Gastrocnemius medialis (tissue), 4 donors: ENCODE data around the gene TRIO. TPM values are rescaled to one million over a fixed set of nuclear protein-coding genes. Genes with fewer than 3 reads are reported as not detected.

Source experiments
- ATAC-seq, 2 donors: fragments of 150-250 bp; one replicate each; pipeline ENCODE4 v1.9.1; 2016
- DNase-seq, 2 donors: peaks; one replicate each; pipeline ENCODE4 v3.0.0-alpha.2; 2019
- H3K27ac ChIP-seq, 4 donors: fragments of 200-600 bp; sonication (generic); 1 replicate in 1 of 4; 2 replicates in 3 of 4; pipeline ENCODE4 v1.5.1; 2016 to 2018; ENCODE audit warnings: mild to moderate bottlenecking in 2 of 4, moderate library complexity in 1 of 4
- H3K27me3 ChIP-seq, 3 donors: fragments of 200-600 bp; sonication (generic) in 2 of 3; 1 replicate in 1 of 3; 2 replicates in 2 of 3; pipeline versions ENCODE4 v1.5.1 to v1.6.0; 2016 to 2019; ENCODE audit warnings: mild to moderate bottlenecking in 1 of 3, moderate library complexity in 1 of 3
- H3K36me3 ChIP-seq, 2 donors: fragments of 200-600 bp; sonication (generic) in 1 of 2; one replicate each; pipeline ENCODE4 v1.5.1; 2017 to 2018
- H3K4me1 ChIP-seq, 2 donors: fragments of 200-600 bp; sonication (generic) in 1 of 2; one replicate each; pipeline ENCODE4 v1.5.1; 2016 to 2017; ENCODE audit warnings: mild to moderate bottlenecking in 2 of 2
- H3K4me3 ChIP-seq, 4 donors: fragments of 200-600 bp; sonication (generic) in 3 of 4; 1 replicate in 1 of 4; 2 replicates in 3 of 4; pipeline ENCODE4 v1.5.1; 2016 to 2019; ENCODE audit warnings: mild to moderate bottlenecking in 2 of 4
- H3K9me3 ChIP-seq, 3 donors: fragments of 200-600 bp; sonication (generic) in 2 of 3; 1 replicate in 1 of 3; 2 replicates in 2 of 3; pipeline ENCODE4 v1.5.1; 2016 to 2019
- CTCF ChIP-seq, 5 experiments: fragments of 450-650 bp in 3 of 5; fragments of 200-600 bp in 2 of 5; sonication (generic) in 2 of 5; IDR thresholded peaks in 4 of 5; conservative IDR thresholded peaks in 1 of 5; 1 replicate in 4 of 5; 2 replicates in 1 of 5; pipeline ENCODE4 v1.5.1; 2016 to 2019; ENCODE audit warnings: antibody characterized with exemption in 5 of 5, mild to moderate bottlenecking in 3 of 5, moderate library complexity in 3 of 5
- POLR2A ChIP-seq, 2 donors: fragments of 450-650 bp; IDR thresholded peaks; one replicate each; pipeline ENCODE4 v1.6.1; 2017; ENCODE audit warnings: antibody characterized with exemption in 2 of 2, mild to moderate bottlenecking in 2 of 2, moderate library complexity in 2 of 2
- in situ Hi-C, 4 donors: fragments of 200-750 bp; cut with MboI; loops; one replicate each; pipeline versions ENCODE4 v1.15.0 to v1.8.0; 2017; ENCODE audit warnings: low sequenced_read_pairs in 4 of 4
- intact Hi-C: fragments of 100-400 bp; cut with DNase I; formaldehyde crosslinking; loops from one replicate; pipeline ENCODE4 v1.15.1; 2023; ENCODE audit warnings: low total_unique reads
- total RNA-seq, 4 donors: library from RNA; depleted of rRNA; stranded (reverse); fragments of >200 nt; gene quantifications; one replicate each; pipeline versions ENCODE4 v1.1.0 to v1.2.3, GENCODE V29; 2016

TRIO gene
- total RNA-seq, 4 donors from 2014 or later: 31.5 to 57.5 (median 50.4) TPM

DNA sequence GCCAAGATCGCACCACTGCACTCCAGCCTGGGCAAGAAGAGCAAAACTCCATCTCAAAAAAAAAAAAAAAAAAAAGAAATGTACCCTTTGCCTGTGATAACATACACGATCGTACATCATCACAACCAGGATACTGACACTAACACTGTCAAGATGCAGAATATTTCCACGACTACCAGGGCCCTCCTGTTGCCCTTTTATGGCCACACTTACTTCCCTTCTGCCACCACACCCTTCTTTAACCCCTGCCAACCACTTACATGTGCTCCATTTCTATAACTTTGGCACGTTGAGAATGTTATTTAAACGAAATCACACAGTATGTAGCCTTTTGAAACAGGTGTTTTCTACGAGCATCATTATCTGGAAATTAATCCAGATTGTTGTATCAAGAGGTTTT lies 369.4 kb downstream of the TRIO start:
- H3K9me3 ChIP-seq: no peaks in the 10 kb centered on the region
- DNase-seq (no peak), ATAC-seq (no peak)
- H3K27ac ChIP-seq: no peak overlapping the region
- no peak for TF ChIP-seq POLR2A (IDR thresholded peaks at IDR 0.05)
- no peaks in the 10 kb centered on the region for H3K4me1 ChIP-seq
- H3K27me3 ChIP-seq: no peaks in the 10 kb centered on the region
- intact Hi-C loops: no loop called here
- in situ Hi-C loops: no loop called here
- H3K36me3 ChIP-seq: peaks cover 0 to 16% of the 10 kb centered on the region in 2 donors
- no peak overlapping the region for H3K4me3 ChIP-seq

- H3K27me3 ChIP-seq: no peaks in the 10 kb centered on the region
- no peak for TF ChIP-seq CTCF (IDR thresholded peaks at IDR 0.05 in 4 of 5, conservative IDR thresholded peaks at IDR 0.05 in 1 of 5)
- no peak for TF ChIP-seq POLR2A (IDR thresholded peaks at IDR 0.05)
- H3K36me3 ChIP-seq: peaks cover 0 to 12% of the 10 kb centered on the region in 2 donors
- no peak overlapping the region for H3K4me3 ChIP-seq
- DNase-seq (no peak), ATAC-seq (no peak)
- H3K27ac ChIP-seq: no peak overlapping the region
- no peaks in the 10 kb centered on the region for H3K4me1 ChIP-seq
- intact Hi-C loops (no loop called here), in situ Hi-C loops (no loop called here)
- no peaks in the 10 kb centered on the region for H3K9me3 ChIP-seq
Observed at GRCh38 chr5:14513266-14513665, 370.1 kb downstream of the TRIO start.

GRCh38 chr5:14516901-14517300 lies 373.8 kb downstream of the TRIO start:
- Histone ChIP-seq H3K9me3 (no peaks in the 10 kb centered on the region), H3K36me3 (no peaks in the 10 kb centered on the region), H3K4me1 (no peaks in the 10 kb centered on the region), H3K27me3 (no peaks in the 10 kb centered on the region), H3K27ac (no peak overlapping the region), H3K4me3 (no peak overlapping the region)
- intact Hi-C loops (no loop called here), in situ Hi-C loops (no loop called here)
- TF ChIP-seq CTCF (IDR thresholded peaks at IDR 0.05 in 4 of 5, conservative IDR thresholded peaks at IDR 0.05 in 1 of 5): no peak
- no peak for TF ChIP-seq POLR2A (IDR thresholded peaks at IDR 0.05)
- DNase-seq: no peak
- no peak for ATAC-seq

DNA sequence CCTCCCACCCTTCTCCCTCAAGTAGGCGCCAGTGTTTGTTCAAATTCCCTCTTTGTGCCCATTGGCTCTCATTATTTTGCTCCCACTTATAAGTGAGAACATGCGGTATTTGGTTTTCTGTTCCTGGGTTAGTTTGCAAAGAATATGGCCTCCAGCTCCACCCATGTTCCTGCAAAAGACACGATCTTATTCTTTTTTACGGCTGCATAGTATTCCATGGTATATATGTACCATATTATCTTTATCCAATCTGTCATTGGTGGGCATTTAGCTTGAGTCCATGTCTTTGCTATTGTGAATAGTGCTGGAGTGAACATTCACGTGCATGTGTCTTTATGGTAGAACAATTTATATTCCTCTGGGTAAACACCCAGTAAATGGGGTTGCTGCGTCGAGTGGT lies 375.5 kb downstream of the TRIO start:
- Histone ChIP-seq H3K27me3 (no peaks in the 10 kb centered on the region), H3K27ac (no peak overlapping the region), H3K4me3 (no peak overlapping the region), H3K36me3 (no peaks in the 10 kb centered on the region), H3K9me3 (no peaks in the 10 kb centered on the region), H3K4me1 (no peaks in the 10 kb centered on the region)
- in situ Hi-C loops (no loop called here), intact Hi-C loops (no loop called here)
- DNase-seq: no peak
- TF ChIP-seq POLR2A (IDR thresholded peaks at IDR 0.05) (no peak), CTCF (IDR thresholded peaks at IDR 0.05 in 4 of 5, conservative IDR thresholded peaks at IDR 0.05 in 1 of 5) (no peak)
- no peak for ATAC-seq

DNA sequence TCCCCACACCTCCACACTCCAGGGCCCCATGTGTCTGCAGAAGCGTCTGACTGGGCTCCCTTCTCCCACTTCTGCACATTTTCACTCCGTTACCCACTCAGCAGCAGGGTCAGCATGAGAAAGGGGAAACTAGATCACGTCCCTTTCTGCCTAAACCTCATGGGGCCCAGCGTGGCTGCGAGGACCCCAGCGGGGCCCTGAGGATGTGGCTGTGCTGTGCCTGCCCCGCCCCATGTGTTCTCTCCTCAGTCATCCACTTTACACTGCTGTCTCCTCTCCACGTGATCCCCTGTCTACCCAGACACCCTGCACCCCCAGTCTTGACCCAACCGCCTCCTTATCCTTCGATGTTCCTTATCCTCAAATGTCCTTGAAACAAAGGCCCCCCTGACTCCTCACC lies 378.6 kb downstream of the TRIO start:
- Histone ChIP-seq H3K27me3 (no peaks in the 10 kb centered on the region), H3K4me1 (no peaks in the 10 kb centered on the region), H3K27ac (no peak overlapping the region), H3K36me3 (no peaks in the 10 kb centered on the region), H3K9me3 (no peaks in the 10 kb centered on the region), H3K4me3 (no peak overlapping the region)
- in situ Hi-C loops: no loop called here
- TF ChIP-seq POLR2A (IDR thresholded peaks at IDR 0.05): no peak
- no peak for TF ChIP-seq CTCF (IDR thresholded peaks at IDR 0.05 in 4 of 5, conservative IDR thresholded peaks at IDR 0.05 in 1 of 5)
- DNase-seq (no peak), ATAC-seq (no peak)
- intact Hi-C loops: no loop called here
